ENCODE results near the gene SIRPB2.
"Not testable (repeated sequence)": the region's sequence is repeated elsewhere in the genome, so short reads cannot be mapped to it uniquely, and the experiment has no call there.

The SIRPB2 gene

GRCh38 chr20:1503564-1504227, 12.5 kb upstream of the SIRPB2 start:
- Histone ChIP-seq H3K27ac (no peak overlapping the region), H3K4me3 (no peak overlapping the region)

- H3K27ac ChIP-seq, result peak overlapping the region in 20 of 21 experiments; percentile 4 to 83 (median 64)
Observed at GRCh38 chr20:1500496-1500895, 9.3 kb upstream of the SIRPB2 start.

GRCh38 chr20:1499528-1500420, 8.6 kb upstream of the SIRPB2 start:
- H3K27ac ChIP-seq, result peak overlapping the region in 20 of 21 experiments; percentile 4 to 83 (median 64)
- no peak overlapping the region for H3K4me3 ChIP-seq

More at GRCh38 chr20:1500496-1500895, 9.3 kb upstream of the SIRPB2 start:
- H3K4me3 ChIP-seq, result no peak overlapping the region

GRCh38 chr20:1497371-1497770, 6.2 kb upstream of the SIRPB2 start:
- H3K27ac ChIP-seq, H3K4me3 ChIP-seq: not testable (repeated sequence)

- Histone ChIP-seq H3K27ac (no peak overlapping the region), H3K4me3 (no peak overlapping the region)
Observed at GRCh38 chr20:1496930-1497329, 5.7 kb upstream of the SIRPB2 start.

- Histone ChIP-seq H3K27ac (peak overlapping the region in 1 of 21 experiments; percentile 1), H3K4me3 (no peak overlapping the region)
Observed at GRCh38 chr20:1494436-1494835, 3.2 kb upstream of the SIRPB2 start.

- H3K27ac ChIP-seq, result peak overlapping the region in 3 of 21 experiments; percentile 4 to 81 (median 65)
- H3K4me3 ChIP-seq, result no peak overlapping the region
Observed at GRCh38 chr20:1493536-1493935, 2.3 kb upstream of the SIRPB2 start.

- peak overlapping the region in 16 of 21 experiments; percentile 4 to 83 (median 71) for H3K27ac ChIP-seq
- H3K4me3 ChIP-seq, result no peak overlapping the region
Observed at GRCh38 chr20:1491860-1492642, 831 bp upstream of the SIRPB2 start.

GRCh38 chr20:1490643-1491195, 501 bp downstream of the SIRPB2 start:
- Histone ChIP-seq H3K27ac (peak overlapping the region in 20 of 21 experiments; percentile 13 to 85 (median 72)), H3K4me3 (peak overlapping the region in 5 of 7 experiments; percentile 4 to 26 (median 16))

GRCh38 chr20:1489764-1490436, 1.3 kb downstream of the SIRPB2 start:
- peak overlapping the region in 5 of 7 experiments; percentile 4 to 26 (median 15) for H3K4me3 ChIP-seq
- peak overlapping the region in 20 of 21 experiments; percentile 3 to 85 (median 74) for H3K27ac ChIP-seq

GRCh38 chr20:1489325-1489724, 1.9 kb downstream of the SIRPB2 start:
- Histone ChIP-seq H3K27ac (peak overlapping the region in 17 of 21 experiments; percentile 32 to 83 (median 70)), H3K4me3 (peak overlapping the region in 4 of 7 experiments; percentile 1 to 15 (median 4))

- Histone ChIP-seq H3K4me3 (no peak overlapping the region), H3K27ac (no peak overlapping the region)
Observed at GRCh38 chr20:1486566-1486965, 4.7 kb downstream of the SIRPB2 start.

GRCh38 chr20:1484438-1485116, 6.6 kb downstream of the SIRPB2 start:
- no peak overlapping the region for H3K27ac ChIP-seq
- H3K4me3 ChIP-seq, result no peak overlapping the region

GRCh38 chr20:1479831-1480595, 11.2 kb downstream of the SIRPB2 start:
- Histone ChIP-seq H3K4me3 (no peak overlapping the region), H3K27ac (no peak overlapping the region)

GRCh38 chr20:1478566-1478965, 12.7 kb downstream of the SIRPB2 start:
- Histone ChIP-seq H3K4me3 (no peak overlapping the region), H3K27ac (peak overlapping the region in 20 of 21 experiments; percentile 22 to 80 (median 62))

- Histone ChIP-seq H3K4me3 (no peak overlapping the region), H3K27ac (peak overlapping the region in 18 of 21 experiments; percentile 6 to 80 (median 64))
Observed at GRCh38 chr20:1477896-1478490, 13.2 kb downstream of the SIRPB2 start.

Data from skin epidermis (tissue), 12 donors.